HepG2 (cell line): ENCODE measurements around the gene MARS1. TPM values are rescaled to one million over a fixed set of nuclear protein-coding genes. Genes with fewer than 3 reads are reported as not detected.

ENCODE experiments used
- ATAC-seq: fragments of 200-7000 bp; cut with Tn5 transposase; 3 replicates; pipeline ENCODE4 v1.9.1; 2020; ENCODE audit warnings: mild to moderate bottlenecking, moderate library complexity
- Bru-seq: library from RNA; stranded (reverse); fragments of 400-500 nt; gene quantifications from one replicate; lab custom pipeline; 2021; lab: Mats Ljungman, UMichigan
- BruChase-seq, 2 experiments: library from RNA; stranded (reverse); fragments of 400-500 nt; gene quantifications; one replicate each; lab custom pipeline; 2021; lab: Mats Ljungman, UMichigan
- BruUV-seq: library from RNA; stranded (reverse); fragments of 400-500 nt; replicated peaks from 2 replicates; lab custom pipeline; 2021; lab: Mats Ljungman, UMichigan
- CTCF ChIA-PET: fragments of 300-600 bp; formaldehyde crosslinking; extraction: SDS; loops from one replicate; lab custom pipeline; 2021; ENCODE audit warnings: low total read pairs, inconsistent platforms, low intra/inter-chr PET ratio; lab: Yijun Ruan, JAX
- POLR2A ChIA-PET: fragments of 350-600 bp; sonication (Branson Sonifier 250); formaldehyde crosslinking; loops from one replicate; lab custom pipeline; 2020; ENCODE audit warnings: antibody characterized with exemption, inconsistent platforms; lab: Yijun Ruan, JAX
- DNase-seq: peaks from one replicate; pipeline ENCODE4 v3.0.0-alpha.2; 2015; ENCODE audit warnings: low spot score
- FAIRE-seq: peaks from 3 replicates; lab custom pipeline; 2011; peaks lifted over from hg19 to GRCh38; lab: Jason Lieb, UNC
- H2AFZ ChIP-seq: one replicate; pipeline ENCODE4 v1.6.1; 2011; ENCODE audit warnings: low read length, inconsistent platforms
- H3K27ac ChIP-seq: fragments of 300-600 bp; 3 replicates; pipeline ENCODE4 v1.8.0; 2011; ENCODE audit warnings: mixed run types, mild to moderate bottlenecking, mixed read lengths, low read length, inconsistent platforms; ENCODE audit not compliant: insufficient read depth; ENCODE audit errors: extremely low read length
- H3K27me3 ChIP-seq, 2 experiments: fragments of 200-600 bp in 1 of 2; 2 replicates in 1 of 2; 3 replicates in 1 of 2; pipeline versions ENCODE4 v1.6.0 to v1.8.0; 2011; ENCODE audit warnings: low read length in 2 of 2, mild to moderate bottlenecking in 2 of 2, moderate library complexity in 2 of 2, inconsistent platforms in 1 of 2; ENCODE audit not compliant: insufficient read depth in 2 of 2, control insufficient read depth in 1 of 2
- H3K36me3 ChIP-seq, 2 experiments: fragments of 200-600 bp in 1 of 2; replicated peaks in 1 of 2; 2 replicates in 1 of 2; 3 replicates in 1 of 2; pipeline versions ENCODE4 v1.5.1 to v1.8.0; 2011; ENCODE audit warnings: low read length in 2 of 2, inconsistent platforms in 1 of 2; ENCODE audit not compliant: insufficient read depth in 2 of 2, control insufficient read depth in 1 of 2
- H3K4me1 ChIP-seq: 2 replicates; pipeline ENCODE4 v1.5.1; 2012; ENCODE audit warnings: low read length, inconsistent platforms; ENCODE audit not compliant: insufficient read depth
- H3K4me2 ChIP-seq: 2 replicates; pipeline ENCODE4 v1.6.0; 2011; ENCODE audit warnings: low read depth, low read length, inconsistent platforms
- H3K4me3 ChIP-seq, 3 experiments: fragments of 200-600 bp in 1 of 3; sonication (generic), shearing (Covaris generic) in 1 of 3; replicated peaks in 1 of 3; 2 replicates each; pipeline ENCODE4 v1.5.1; 2011 to 2016; ENCODE audit warnings: low read length in 3 of 3, inconsistent platforms in 2 of 3, low read depth in 2 of 3, mild to moderate bottlenecking in 2 of 3, control low read depth in 1 of 3, mixed read lengths in 1 of 3; ENCODE audit not compliant: insufficient read depth in 1 of 3
- H3K79me2 ChIP-seq: one replicate; pipeline ENCODE4 v1.6.1; 2011; ENCODE audit warnings: low read length, inconsistent platforms; ENCODE audit not compliant: insufficient read depth
- H3K9ac ChIP-seq: 2 replicates; pipeline ENCODE4 v1.6.0; 2011; ENCODE audit warnings: mild to moderate bottlenecking, low read depth, low read length, inconsistent platforms; ENCODE audit not compliant: insufficient read depth
- H3K9me3 ChIP-seq: 2 replicates; pipeline ENCODE4 v1.5.1; 2012; ENCODE audit warnings: mild to moderate bottlenecking, low read length
- H4K20me1 ChIP-seq: 2 replicates; pipeline ENCODE4 v1.6.0; 2011; ENCODE audit warnings: inconsistent platforms, mild to moderate bottlenecking, low read length, moderate library complexity; ENCODE audit not compliant: insufficient read depth
- NFIC ChIP-seq: IDR thresholded peaks from 2 replicates; pipeline ENCODE4 v1.6.1; 2012; ENCODE audit warnings: mild to moderate bottlenecking, low read length, inconsistent platforms
- POLR2G ChIP-seq: fragments of 200-400 bp; formaldehyde crosslinking; IDR thresholded peaks from 2 replicates; pipeline ENCODE4 v1.6.1; 2018; ENCODE audit warnings: mild to moderate bottlenecking, low read depth, low read length, moderate library complexity
- TFDP1 ChIP-seq: IDR thresholded peaks from 2 replicates; pipeline ENCODE4 v1.6.1; 2016; ENCODE audit warnings: missing compliant biosample characterization, missing genetic modification reagents, borderline replicate concordance
- ZBTB33 ChIP-seq: sonication (generic); formaldehyde crosslinking; IDR thresholded peaks from 2 replicates; pipeline ENCODE4 v1.4.0; 2020; ENCODE audit warnings: missing genetic modification reagents
- ZFP36L2 ChIP-seq: sonication (generic); formaldehyde crosslinking; IDR thresholded peaks from 2 replicates; pipeline ENCODE4 v1.4.0; 2020; ENCODE audit warnings: missing genetic modification reagents
- ZGPAT ChIP-seq: IDR thresholded peaks from 2 replicates; pipeline ENCODE4 v1.6.1; 2016; ENCODE audit warnings: mild to moderate bottlenecking
- ZMYM2 ChIP-seq: sonication (generic); formaldehyde crosslinking; IDR thresholded peaks from 2 replicates; pipeline ENCODE4 v1.8.0; 2022; ENCODE audit warnings: mild to moderate bottlenecking, missing genetic modification reagents
- ZMYM3 ChIP-seq: sonication (generic); formaldehyde crosslinking; IDR thresholded peaks from 2 replicates; pipeline ENCODE4 v1.5.1; 2020; ENCODE audit warnings: mild to moderate bottlenecking, missing genetic modification reagents
- ZNF136 ChIP-seq: sonication (generic); formaldehyde crosslinking; IDR thresholded peaks from 2 replicates; pipeline ENCODE4 v1.8.1; 2022; ENCODE audit warnings: low read depth, mild to moderate bottlenecking, moderate library complexity, missing genetic modification reagents
- ZNF263 ChIP-seq: sonication (generic); formaldehyde crosslinking; IDR thresholded peaks from 2 replicates; pipeline ENCODE4 v1.4.0; 2020; ENCODE audit warnings: missing genetic modification reagents
- ZNF501 ChIP-seq: sonication (generic); formaldehyde crosslinking; IDR thresholded peaks from 2 replicates; pipeline ENCODE4 v1.5.1; 2020; ENCODE audit warnings: mild to moderate bottlenecking, moderate library complexity, missing genetic modification reagents
- ZNF563 ChIP-seq: sonication (generic); formaldehyde crosslinking; IDR thresholded peaks from 2 replicates; pipeline ENCODE4 v1.8.0; 2022; ENCODE audit warnings: mild to moderate bottlenecking, moderate library complexity, missing genetic modification reagents
- ZNF709 ChIP-seq: sonication (generic); formaldehyde crosslinking; IDR thresholded peaks from 2 replicates; pipeline ENCODE4 v1.5.0; 2020; ENCODE audit warnings: mild to moderate bottlenecking, missing genetic modification reagents
- WGBS: methylation state at CpG from one replicate; pipeline ENCODE4 v1.1.6; 2017; ENCODE audit warnings: low lambda C conversion rate; 5-methylcytosine and 5-hydroxymethylcytosine counted together
- in situ Hi-C: cut with HindIII; loops from 2 replicates; pipeline ENCODE4 v1.10.0; 2017; ENCODE audit warnings: low pct_unique_long_range_greater_than_20kb; ENCODE audit not compliant: extremely low pct_ligation_motif_present
- intact Hi-C: fragments of 100-400 bp; cut with micrococcal nuclease; formaldehyde crosslinking; loops from one replicate; pipeline ENCODE4 v1.10.0; 2022; ENCODE audit not compliant: unreplicated experiment
- long read RNA-seq, 2 experiments: library from RNA in 1 of 2; library from polyadenylated mRNA in 1 of 2; stranded (forward) in 1 of 2; unstranded in 1 of 2; transcript quantifications; one replicate each; pipeline ENCODE4 v2.0.0, GENCODE V29; 2019 to 2022
- polyA minus RNA-seq, 3 experiments: library from RNA; depleted of rRNA, polyadenylated mRNA; stranded (reverse); fragments of >200 nt; gene quantifications; 2 replicates each; pipeline ENCODE4 v1.2.3, GENCODE V29; 2011; ENCODE audit warnings: low replicate concordance in 1 of 3
- polyA plus RNA-seq, 8 experiments: library from polyadenylated mRNA; depleted of rRNA in 3 of 8; stranded (reverse) in 7 of 8; unstranded in 1 of 8; fragments of >200 nt; fragmentation: Illumina TruSeq in 4 of 8; extraction: Trizol in 4 of 8; gene quantifications; 2 replicates each; pipeline versions ENCODE4 v1.2.1 to v1.2.3, GENCODE V29; 2011 to 2016; ENCODE audit warnings: low read depth in 4 of 8, missing spikeins in 1 of 8, mixed read lengths in 1 of 8; ENCODE audit not compliant: insufficient read depth in 1 of 8
- total RNA-seq, 5 experiments: library from RNA; depleted of rRNA; stranded (reverse); fragments of >200 nt; fragmentation: Illumina TruSeq; extraction: Trizol; gene quantifications; 2 replicates each; pipeline ENCODE4 v1.2.3, GENCODE V29; 2016; ENCODE audit warnings: low read depth in 1 of 5

MARS1 gene
- total RNA-seq (2016; rRNA removed; fragmentation: Illumina TruSeq; extraction: Trizol) (177 and 181 TPM in 2 replicates), polyA plus RNA-seq (2011; rRNA removed) (115 and 167 TPM in 2 replicates), polyA minus RNA-seq (2011; rRNA and poly(A)+ RNA removed; ENCODE audit: low replicate concordance) (242 and 269 TPM in 2 replicates), Bru-seq, nascent RNA (percentile 85 among the genes with signal in this experiment), BruChase-seq, experiment 1, labeled RNA remaining after a 6-hour chase (percentile 95 among the genes with signal in this experiment), BruChase-seq, experiment 2, labeled RNA remaining after a 2-hour chase (percentile 92 among the genes with signal in this experiment)
- total RNA-seq (2016; cell fraction: cytosol; rRNA removed; fragmentation: Illumina TruSeq; extraction: Trizol; ENCODE audit: low read depth), result 69.2 and 77.6 TPM in 2 replicates
- 178 and 182 TPM in 2 replicates for total RNA-seq (2016; cell fraction: insoluble cytoplasmic fraction; rRNA removed; fragmentation: Illumina TruSeq; extraction: Trizol)
- 116 and 124 TPM in 2 replicates for total RNA-seq (2016; cell fraction: membrane; rRNA removed; fragmentation: Illumina TruSeq; extraction: Trizol)
- total RNA-seq (2016; cell fraction: nucleus; rRNA removed; fragmentation: Illumina TruSeq; extraction: Trizol), result 147 and 177 TPM in 2 replicates
- polyA plus RNA-seq (2011; cell fraction: cytosol; rRNA removed), result 90.1 and 98.7 TPM in 2 replicates
- polyA plus RNA-seq (2011; cell fraction: nucleus; rRNA removed), result 450 and 538 TPM in 2 replicates
- 160 and 209 TPM in 2 replicates for polyA plus RNA-seq (2012)
- 68.2 and 75.1 TPM in 2 replicates for polyA plus RNA-seq (2016; cell fraction: cytosol; fragmentation: Illumina TruSeq; extraction: Trizol; ENCODE audit: low read depth)
- polyA plus RNA-seq (2016; cell fraction: insoluble cytoplasmic fraction; fragmentation: Illumina TruSeq; extraction: Trizol; ENCODE audit: low read depth), result 150 and 162 TPM in 2 replicates
- polyA plus RNA-seq (2016; cell fraction: membrane; fragmentation: Illumina TruSeq; extraction: Trizol; ENCODE audit: low read depth), result 87.9 and 114 TPM in 2 replicates
- polyA plus RNA-seq (2016; cell fraction: nucleus; fragmentation: Illumina TruSeq; extraction: Trizol; ENCODE audit: insufficient read depth, low read depth), result 239 and 240 TPM in 2 replicates
- polyA minus RNA-seq (2011; cell fraction: cytosol; rRNA and poly(A)+ RNA removed), result 76.3 and 117 TPM in 2 replicates
- 213 and 244 TPM in 2 replicates for polyA minus RNA-seq (2011; cell fraction: nucleus; rRNA and poly(A)+ RNA removed)
- long read RNA-seq, experiment 1, transcript MARS-201 (21 exons, 2,905 nt), result major isoform, 145 of 194 reads
- long read RNA-seq, experiment 1, partial matches to known transcripts, result 26 of 194 reads
- long read RNA-seq, experiment 1, other reads (novel, unspliced or antisense), result 23 of 194 reads
- long read RNA-seq, experiment 2, transcript MARS-201 (21 exons, 2,905 nt), result major isoform, 211 of 639 reads
- long read RNA-seq, experiment 2, partial matches to known transcripts, result 201 of 639 reads
- long read RNA-seq, experiment 2, other reads (novel, unspliced or antisense), result 225 of 639 reads

GRCh38 chr12:57487597-57488401, at the start of gene MARS1:
MARS1 (plus strand) TSS chr12:57488068; CDS start chr12:57488091, 23 bp downstream.
- Histone ChIP-seq H3K4me2 (peak within 1 kb of the TSS; percentile 93), H4K20me1 (peaks cover 6% of the 10 kb centered on the region), H3K4me3 (peak within 1 kb of the TSS; percentile 95 to 97 (median 96)), H3K9ac (peak within 1 kb of the TSS; percentile 92), H3K9me3 (no peaks in the 10 kb centered on the region), H3K27me3 (peaks cover 0 to 4% of the 10 kb centered on the region in 2 experiments; a peak in 1 of 5 replicates), H3K4me1 (peaks cover 23% of the 10 kb centered on the region), H2AFZ (no peak within 1 kb of the TSS), H3K79me2 (peaks cover 23% of the 10 kb centered on the region), H3K36me3 (peaks cover 18 to 34% of the 10 kb centered on the region in 2 experiments), H3K27ac (peak within 1 kb of the TSS; percentile 62)
- in situ Hi-C loops (no loop called here), intact Hi-C loops (loop anchor here (2.0 kb wide), 1 partner anchor 25 kb away; no protein-coding TSS in a partner anchor)
- 28% methylated on average over 25 of the region's 47 CpGs for WGBS
- peak; percentile 96 for ATAC-seq
- no TSS peak for BruUV-seq
- CTCF ChIA-PET, result no interaction called here
- peak; percentile 96 for DNase-seq
- FAIRE-seq, result peak; percentile 94
- POLR2A ChIA-PET, result interaction anchor here (1.0 to 3.4 kb wide), 4 partner anchors 13 to 88 kb away, joined by 3 to 15 read pairs (median 4); partner anchors contain the start of gene DDIT3
- peak; percentile 90 for TF ChIP-seq POLR2G
- no peak for TF ChIP-seq NFIC
- TF ChIP-seq TFDP1 (CRISPR knock-in tag), result peak; percentile 69; the same call in 1 of the 2 replicates
- TF ChIP-seq ZNF563 (CRISPR knock-in tag), result no peak
- peak; percentile 82; the same call in 1 of the 2 replicates for TF ChIP-seq ZNF136 (CRISPR knock-in tag)
- peak; percentile 81; the same call in 1 of the 2 replicates for TF ChIP-seq ZMYM2 (CRISPR knock-in tag)
- no peak for TF ChIP-seq ZNF709 (CRISPR knock-in tag)
- no peak for TF ChIP-seq ZNF263 (CRISPR knock-in tag)
- TF ChIP-seq ZNF501, result peak; percentile 87
- no peak for TF ChIP-seq ZBTB33 (CRISPR knock-in tag)
- TF ChIP-seq ZMYM3 (CRISPR knock-in tag), result peak; percentile 91
- TF ChIP-seq ZFP36L2 (CRISPR knock-in tag), result no peak
- peak; percentile 73 for TF ChIP-seq ZGPAT (CRISPR knock-in tag)
